Upper lobe of right lung (tissue), 1 donor: Measurements from ENCODE around the gene SFT2D3. TPM values are rescaled to one million over a fixed set of nuclear protein-coding genes. Genes with fewer than 3 reads are reported as not detected.

Experiments used
- ATAC-seq: fragments of 200-7000 bp; cut with Tn5 transposase; one replicate; pipeline ENCODE4 v1.9.1; 2020; ENCODE audit warnings: mild to moderate bottlenecking, moderate library complexity
- DNase-seq: peaks from one replicate; pipeline ENCODE4 v3.0.0-alpha.2; 2020
- H3K27ac ChIP-seq: fragments of 200-600 bp; one replicate; pipeline ENCODE4 v1.8.0; 2022
- H3K27me3 ChIP-seq: fragments of 200-600 bp; one replicate; pipeline ENCODE4 v1.8.0; 2022; ENCODE audit warnings: mild to moderate bottlenecking
- H3K36me3 ChIP-seq: fragments of 200-600 bp; one replicate; pipeline ENCODE4 v1.8.0; 2022
- H3K4me1 ChIP-seq: fragments of 200-600 bp; one replicate; pipeline ENCODE4 v1.8.0; 2022
- H3K4me3 ChIP-seq: fragments of 200-600 bp; one replicate; pipeline ENCODE4 v1.8.0; 2022; ENCODE audit warnings: mild to moderate bottlenecking
- H3K9me3 ChIP-seq: fragments of 200-600 bp; one replicate; pipeline ENCODE4 v1.8.0; 2022
- intact Hi-C: fragments of 100-400 bp; cut with DNase I; formaldehyde crosslinking; loops from one replicate; pipeline ENCODE4 v1.11.0; 2022
- total RNA-seq: library from RNA; stranded (reverse); fragmentation: NEBNext Ultra II Directional; extraction: Animal tissue kit (Norgen Biotek cat#: 25700); gene quantifications from one replicate; pipeline ENCODE4 v1.2.1, GENCODE V29; 2021
- TF ChIP-seq, protein P1 (sequence below): fragments of 200-600 bp; IDR thresholded peaks from one replicate; pipeline ENCODE4 v1.8.0; 2022; ENCODE audit warnings: antibody characterized with exemption
- donor health status: DM: no; HTN: yes; CAD: no; lungs with severe emphysema.

Gene SFT2D3
- total RNA-seq, 1 donor from 2014 or later = 7.7 TPM

DNA sequence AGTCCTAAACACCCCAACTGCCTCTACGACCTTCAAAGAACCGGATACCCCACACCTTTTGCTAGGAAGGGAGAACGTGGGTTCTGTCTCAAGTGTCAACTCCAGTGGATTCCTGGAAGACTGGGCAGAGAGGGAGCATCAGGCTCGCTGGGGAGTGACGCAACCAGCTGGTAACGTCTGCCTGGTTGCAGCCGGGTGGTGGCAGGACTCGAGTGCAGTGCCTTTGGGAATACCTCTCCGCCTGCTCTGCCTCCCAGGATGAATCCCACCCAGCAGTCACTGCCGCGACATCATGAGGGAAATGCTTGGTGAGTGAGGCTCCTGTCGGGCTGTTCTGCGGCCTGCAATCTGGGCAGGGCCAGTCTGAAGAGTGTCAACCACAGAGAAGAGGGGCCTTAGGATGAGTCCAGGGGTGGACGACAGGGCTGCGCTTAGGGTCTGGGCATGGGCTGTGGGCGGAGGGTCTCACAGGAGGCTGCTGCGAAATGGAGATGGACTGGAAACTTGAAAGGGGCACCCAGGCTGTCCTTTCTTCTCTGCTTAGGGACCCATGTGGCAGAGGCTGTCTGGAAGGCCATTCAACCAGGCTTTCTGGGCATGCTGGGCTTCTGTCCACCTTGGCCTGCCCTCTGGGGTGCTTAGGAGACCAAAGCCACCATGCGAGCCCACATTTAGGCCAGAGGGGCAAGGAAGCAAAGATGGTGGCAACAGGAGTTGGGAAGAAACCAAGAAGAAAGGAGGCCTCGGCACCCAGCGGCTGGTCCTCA, 42.5 kb upstream of the SFT2D3 start:
- Histone ChIP-seq H3K27ac (peak overlapping the region; percentile 73), H3K36me3 (no peaks in the 10 kb centered on the region), H3K27me3 (no peaks in the 10 kb centered on the region), H3K9me3 (no peaks in the 10 kb centered on the region), H3K4me1 (peaks cover 18% of the 10 kb centered on the region), H3K4me3 (no peak overlapping the region)
- intact Hi-C loops = no loop called here
- TF ChIP-seq, protein P1, sequence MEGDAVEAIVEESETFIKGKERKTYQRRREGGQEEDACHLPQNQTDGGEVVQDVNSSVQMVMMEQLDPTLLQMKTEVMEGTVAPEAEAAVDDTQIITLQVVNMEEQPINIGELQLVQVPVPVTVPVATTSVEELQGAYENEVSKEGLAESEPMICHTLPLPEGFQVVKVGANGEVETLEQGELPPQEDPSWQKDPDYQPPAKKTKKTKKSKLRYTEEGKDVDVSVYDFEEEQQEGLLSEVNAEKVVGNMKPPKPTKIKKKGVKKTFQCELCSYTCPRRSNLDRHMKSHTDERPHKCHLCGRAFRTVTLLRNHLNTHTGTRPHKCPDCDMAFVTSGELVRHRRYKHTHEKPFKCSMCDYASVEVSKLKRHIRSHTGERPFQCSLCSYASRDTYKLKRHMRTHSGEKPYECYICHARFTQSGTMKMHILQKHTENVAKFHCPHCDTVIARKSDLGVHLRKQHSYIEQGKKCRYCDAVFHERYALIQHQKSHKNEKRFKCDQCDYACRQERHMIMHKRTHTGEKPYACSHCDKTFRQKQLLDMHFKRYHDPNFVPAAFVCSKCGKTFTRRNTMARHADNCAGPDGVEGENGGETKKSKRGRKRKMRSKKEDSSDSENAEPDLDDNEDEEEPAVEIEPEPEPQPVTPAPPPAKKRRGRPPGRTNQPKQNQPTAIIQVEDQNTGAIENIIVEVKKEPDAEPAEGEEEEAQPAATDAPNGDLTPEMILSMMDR = no peak
- ATAC-seq = no peak
- peak; percentile 54 for DNase-seq

DNA sequence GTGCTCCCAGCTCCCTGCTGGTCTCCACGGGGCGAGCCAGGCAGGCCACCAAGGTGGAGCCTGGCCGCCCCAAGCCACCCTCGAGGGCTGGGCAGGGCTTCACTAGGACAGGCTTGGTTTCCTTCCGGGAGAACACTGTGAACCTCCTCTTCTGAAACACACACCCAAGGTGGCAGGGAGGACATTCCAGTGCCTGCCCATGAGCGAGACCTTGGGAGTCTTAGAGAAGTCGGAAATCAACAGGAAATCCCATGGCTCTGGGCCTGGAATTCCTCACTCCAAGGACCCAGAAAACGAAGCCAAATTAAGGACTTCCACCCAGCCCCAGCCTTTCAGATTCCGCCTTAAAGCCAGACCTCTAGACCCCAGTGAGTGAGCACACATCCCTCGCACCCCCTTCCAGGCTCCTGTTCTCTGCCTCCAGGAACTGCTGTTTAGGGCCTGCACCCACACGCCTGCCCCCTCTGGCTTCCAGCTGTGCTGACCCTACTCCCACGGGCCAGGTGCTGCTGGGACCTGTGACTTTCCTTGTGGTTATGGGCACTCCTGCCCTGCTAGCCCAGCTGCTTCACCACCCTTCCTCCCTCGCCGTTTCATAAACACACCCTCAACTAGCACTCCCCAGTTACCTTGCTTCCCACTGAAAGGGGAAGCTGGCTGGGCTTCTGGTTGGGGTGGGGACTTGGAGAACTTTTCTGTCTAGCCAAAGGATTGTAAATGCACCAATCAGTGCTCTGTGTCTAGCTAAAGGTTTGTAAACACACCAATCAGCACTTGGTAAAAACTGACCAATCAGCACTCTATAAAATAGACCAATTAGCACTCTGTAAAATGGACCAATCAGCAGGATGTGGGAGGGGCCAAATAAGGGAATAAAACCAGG, 41.6 kb upstream of the SFT2D3 start:
- H3K4me1 ChIP-seq = peaks cover 19% of the 10 kb centered on the region
- no peaks in the 10 kb centered on the region for H3K36me3 ChIP-seq
- H3K27ac ChIP-seq = peak overlapping the region; percentile 73
- no peaks in the 10 kb centered on the region for H3K27me3 ChIP-seq
- H3K9me3 ChIP-seq = no peaks in the 10 kb centered on the region
- TF ChIP-seq, protein P1 = no peak
- DNase-seq (peak; percentile 62), ATAC-seq (peak; percentile 56)
- intact Hi-C loops = no loop called here
- no peak overlapping the region for H3K4me3 ChIP-seq

DNA sequence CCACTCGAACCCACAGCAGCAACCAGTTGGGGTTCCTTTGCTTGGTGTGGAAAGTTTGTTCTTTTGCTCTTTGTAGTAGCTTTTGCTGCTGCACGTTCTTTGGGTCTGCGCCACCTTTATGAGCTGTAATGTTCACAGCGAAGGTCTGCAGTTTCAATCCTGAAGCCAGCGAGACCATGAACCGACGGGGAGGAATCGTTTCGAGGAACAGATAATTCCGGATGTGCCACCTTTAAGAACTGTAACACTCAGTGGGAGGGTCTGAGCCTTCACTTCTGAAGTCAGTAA, 41.1 kb upstream of the SFT2D3 start:
- intact Hi-C loops = no loop called here
- DNase-seq (peak; percentile 22), ATAC-seq (no peak)
- Histone ChIP-seq H3K27me3 (no peaks in the 10 kb centered on the region), H3K4me1 (peaks cover 25% of the 10 kb centered on the region), H3K36me3 (no peaks in the 10 kb centered on the region), H3K9me3 (no peaks in the 10 kb centered on the region), H3K27ac (peak overlapping the region; percentile 73), H3K4me3 (no peak overlapping the region)
- TF ChIP-seq, protein P1 = no peak

DNA sequence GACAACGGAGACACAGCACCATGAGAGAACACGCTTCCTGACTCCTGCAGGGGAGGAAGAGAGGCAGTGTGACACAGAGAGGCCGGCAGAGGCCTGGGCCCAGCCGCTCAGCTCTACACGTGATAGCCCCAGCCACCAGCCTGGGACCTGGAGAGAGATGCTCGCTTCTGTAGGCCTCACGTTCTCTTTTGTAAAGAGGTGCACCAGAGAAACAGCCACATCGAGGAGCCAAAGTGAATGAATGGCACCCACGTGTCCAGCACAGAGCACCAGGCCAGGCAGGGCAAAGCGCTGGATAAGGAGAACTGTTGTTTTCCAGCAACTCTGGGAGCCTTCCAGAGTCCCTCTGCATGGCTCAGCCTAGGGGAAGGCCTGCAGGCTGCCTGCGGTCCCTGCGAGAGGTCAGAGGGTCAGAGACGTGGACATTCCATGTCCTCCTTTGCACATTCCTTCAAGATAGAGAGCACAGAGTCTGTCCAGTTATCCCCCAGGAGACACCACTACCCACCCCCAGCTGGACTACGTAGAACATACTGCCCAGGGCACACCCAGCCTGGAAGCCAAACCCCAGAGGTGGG, 40.1 kb upstream of the SFT2D3 start:
- H3K9me3 ChIP-seq = no peaks in the 10 kb centered on the region
- no peaks in the 10 kb centered on the region for H3K27me3 ChIP-seq
- TF ChIP-seq, protein P1 = no peak
- H3K27ac ChIP-seq = peak overlapping the region; percentile 73
- peaks cover 25% of the 10 kb centered on the region for H3K4me1 ChIP-seq
- H3K36me3 ChIP-seq = no peaks in the 10 kb centered on the region
- no peak overlapping the region for H3K4me3 ChIP-seq
- ATAC-seq (no peak), DNase-seq (peak; percentile 54)
- intact Hi-C loops = no loop called here

DNA sequence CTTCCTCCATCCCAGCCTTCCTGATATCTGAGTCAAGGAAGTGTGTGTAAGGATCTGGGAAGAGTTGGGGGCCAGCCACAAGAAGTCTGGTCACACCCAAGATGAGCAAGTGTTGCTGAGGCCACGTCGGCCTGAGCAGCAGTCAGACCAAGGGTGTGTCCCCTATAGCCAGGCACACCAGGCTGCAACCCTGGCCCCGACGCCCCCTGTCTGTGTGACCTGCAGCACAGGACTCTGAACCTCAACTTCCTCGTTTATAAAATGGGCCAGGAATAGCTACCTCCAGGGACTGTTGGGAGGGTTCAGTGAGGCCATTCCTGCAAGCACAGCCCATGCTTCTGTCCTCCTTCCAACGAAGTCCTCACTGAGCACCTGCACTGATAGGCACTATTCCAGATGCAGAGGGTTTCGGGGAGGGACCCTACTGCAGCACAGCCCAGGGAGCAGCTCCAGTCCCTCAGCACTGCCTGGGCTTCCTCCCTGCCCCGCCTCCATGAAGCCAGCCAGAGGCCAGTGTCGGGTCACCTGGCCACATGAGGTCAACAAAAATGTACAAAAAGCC, 39.3 kb upstream of the SFT2D3 start:
- peak; percentile 66 for DNase-seq
- no peaks in the 10 kb centered on the region for H3K27me3 ChIP-seq
- no peaks in the 10 kb centered on the region for H3K36me3 ChIP-seq
- no peaks in the 10 kb centered on the region for H3K9me3 ChIP-seq
- peaks cover 25% of the 10 kb centered on the region for H3K4me1 ChIP-seq
- no peak overlapping the region for H3K27ac ChIP-seq
- TF ChIP-seq, protein P1 = no peak
- peak; percentile 37 for ATAC-seq
- intact Hi-C loops = no loop called here
- no peak overlapping the region for H3K4me3 ChIP-seq
